Activated naive CD4-positive, alpha-beta T cell treated with anti-CD3 and anti-CD28 coated beads for 36 hours (primary cell): ENCODE measurements around the gene SLC6A8. TPM values are rescaled to one million over a fixed set of nuclear protein-coding genes. Genes with fewer than 3 reads are reported as not detected.

Experiments
- CTCF ChIA-PET: fragments of 350-600 bp; sonication (Branson Sonifier 250); formaldehyde crosslinking; loops from one replicate; lab custom pipeline; 2021; ENCODE audit warnings: antibody characterized with exemption; lab: Charles Lee
- DNase-seq: peaks from one replicate; pipeline ENCODE4 v3.0.0-alpha.2; 2020
- H3K27ac Mint-ChIP-seq: one replicate; pipeline ENCODE4 v1.8.0; 2021; ENCODE audit warnings: mild to moderate bottlenecking, mixed read lengths
- H3K27me3 Mint-ChIP-seq: one replicate; pipeline ENCODE4 v1.8.0; 2021; ENCODE audit warnings: low read depth, mixed read lengths
- H3K36me3 Mint-ChIP-seq: one replicate; pipeline ENCODE4 v1.8.0; 2021; ENCODE audit warnings: low read depth, mixed read lengths
- H3K4me1 Mint-ChIP-seq: one replicate; pipeline ENCODE4 v1.8.0; 2021; ENCODE audit warnings: low read depth, mixed read lengths
- H3K4me3 Mint-ChIP-seq: one replicate; pipeline ENCODE4 v1.8.0; 2021; ENCODE audit warnings: mild to moderate bottlenecking, moderate library complexity, mixed read lengths
- H3K9me3 Mint-ChIP-seq: one replicate; pipeline ENCODE4 v1.8.0; 2021; ENCODE audit warnings: mixed read lengths
- intact Hi-C: fragments of 100-400 bp; cut with micrococcal nuclease; formaldehyde crosslinking; loops from one replicate; pipeline ENCODE4 v1.15.1; 2023
- total RNA-seq, 2 experiments: library from RNA; stranded (reverse); gene quantifications; one replicate each; pipeline ENCODE4 v1.2.3, GENCODE V29; 2021

SLC6A8 gene
- total RNA-seq, 2 experiments from 2014 or later, result 0.32 to 0.41 TPM

- H3K36me3 Mint-ChIP-seq, result peaks cover 6% of the 10 kb centered on the region
- intact Hi-C loops, result no loop called here
- CTCF ChIA-PET, result interaction anchor here (0.9 kb wide), 1 partner anchor 30 kb away, joined by 4 read pairs; no protein-coding TSS in a partner anchor
Measured at GRCh38 chrX:153709726-153710674, 22.3 kb downstream of the SLC6A8 start.

GRCh38 chrX:153714256-153714655 is 26.5 kb downstream of the SLC6A8 start:
- Mint-ChIP-seq H3K4me1 (peaks cover 4% of the 10 kb centered on the region), H3K36me3 (peaks cover 11% of the 10 kb centered on the region), H3K27ac (no peak overlapping the region), H3K27me3 (no peaks in the 10 kb centered on the region), H3K9me3 (no peaks in the 10 kb centered on the region), H3K4me3 (no peak overlapping the region)
- no peak for DNase-seq
- intact Hi-C loops, result no loop called here
- CTCF ChIA-PET, result no interaction called here

More at GRCh38 chrX:153709726-153710674, 22.3 kb downstream of the SLC6A8 start:
- peaks cover 4% of the 10 kb centered on the region for H3K4me1 Mint-ChIP-seq
- no peak overlapping the region for H3K27ac Mint-ChIP-seq
- no peak for DNase-seq
- H3K9me3 Mint-ChIP-seq, result no peaks in the 10 kb centered on the region
- H3K27me3 Mint-ChIP-seq, result no peaks in the 10 kb centered on the region
- no peak overlapping the region for H3K4me3 Mint-ChIP-seq

- no peak for DNase-seq
- H3K36me3 Mint-ChIP-seq, result peaks cover 15% of the 10 kb centered on the region
- H3K27me3 Mint-ChIP-seq, result no peaks in the 10 kb centered on the region
- H3K4me3 Mint-ChIP-seq, result no peak overlapping the region
- intact Hi-C loops, result no loop called here
- CTCF ChIA-PET, result interaction anchor here (0.7 kb wide), 1 partner anchor 139 kb away, joined by 7 read pairs; no protein-coding TSS in a partner anchor
- no peaks in the 10 kb centered on the region for H3K9me3 Mint-ChIP-seq
- H3K4me1 Mint-ChIP-seq, result peaks cover 12% of the 10 kb centered on the region
- no peak overlapping the region for H3K27ac Mint-ChIP-seq
Measured at GRCh38 chrX:153717445-153717844, 29.7 kb downstream of the SLC6A8 start.

- Mint-ChIP-seq H3K4me3 (no peak overlapping the region), H3K36me3 (peaks cover 13% of the 10 kb centered on the region), H3K27ac (no peak overlapping the region), H3K4me1 (peaks cover 15% of the 10 kb centered on the region), H3K27me3 (no peaks in the 10 kb centered on the region), H3K9me3 (no peaks in the 10 kb centered on the region)
- CTCF ChIA-PET, result no interaction called here
- no peak for DNase-seq
- intact Hi-C loops, result no loop called here
Measured at GRCh38 chrX:153719238-153719637, 31.5 kb downstream of the SLC6A8 start.

- Mint-ChIP-seq H3K27me3 (no peaks in the 10 kb centered on the region), H3K4me1 (peaks cover 15% of the 10 kb centered on the region), H3K4me3 (no peak overlapping the region), H3K36me3 (peaks cover 13% of the 10 kb centered on the region), H3K9me3 (no peaks in the 10 kb centered on the region), H3K27ac (no peak overlapping the region)
- intact Hi-C loops, result no loop called here
- DNase-seq, result no peak
- CTCF ChIA-PET, result interaction anchor here (0.5 kb wide), 1 partner anchor 107 kb away, joined by 3 read pairs; no protein-coding TSS in a partner anchor
Measured at GRCh38 chrX:153719701-153720100, 32.0 kb downstream of the SLC6A8 start.

- DNase-seq, result no peak
- Mint-ChIP-seq H3K36me3 (peaks cover 12% of the 10 kb centered on the region), H3K27ac (peak overlapping the region; percentile 81), H3K4me1 (peaks cover 28% of the 10 kb centered on the region), H3K4me3 (peak overlapping the region; percentile 85), H3K9me3 (no peaks in the 10 kb centered on the region), H3K27me3 (no peaks in the 10 kb centered on the region)
- intact Hi-C loops, result no loop called here
- CTCF ChIA-PET, result interaction anchor here (1.0 kb wide), 1 partner anchor 11 kb away, joined by 3 read pairs; no protein-coding TSS in a partner anchor
Measured at GRCh38 chrX:153722704-153723350, 35.1 kb downstream of the SLC6A8 start.

GRCh38 chrX:153723351-153724251 is 35.9 kb downstream of the SLC6A8 start:
- intact Hi-C loops, result loop anchor here (1.0 to 2.0 kb wide), 5 partner anchors 15 to 247 kb away; partner anchors contain the start of genes CCNQ, HCFC1, IDH3G and SSR4
- Mint-ChIP-seq H3K27ac (peak overlapping the region; percentile 81), H3K9me3 (no peaks in the 10 kb centered on the region), H3K4me1 (peaks cover 28% of the 10 kb centered on the region), H3K36me3 (peaks cover 13% of the 10 kb centered on the region), H3K27me3 (no peaks in the 10 kb centered on the region), H3K4me3 (peak overlapping the region; percentile 85)
- peak; percentile 49 for DNase-seq
- CTCF ChIA-PET, result interaction anchor here (1.0 kb wide), 1 partner anchor 10 kb away, joined by 3 read pairs; no protein-coding TSS in a partner anchor

- H3K4me1 Mint-ChIP-seq, result peaks cover 25% of the 10 kb centered on the region
- peak within 1 kb of the TSS; percentile 81 for H3K27ac Mint-ChIP-seq
- no peaks in the 10 kb centered on the region for H3K27me3 Mint-ChIP-seq
- intact Hi-C loops, result loop anchor here (1.0 to 5.0 kb wide), 6 partner anchors 14 to 373 kb away; partner anchors contain the start of genes CCNQ, HCFC1, IDH3G and MECP2
- DNase-seq, result peak; percentile 88
- no peaks in the 10 kb centered on the region for H3K9me3 Mint-ChIP-seq
- H3K36me3 Mint-ChIP-seq, result peaks cover 7% of the 10 kb centered on the region
- H3K4me3 Mint-ChIP-seq, result peak within 1 kb of the TSS; percentile 85
- CTCF ChIA-PET, result no interaction called here
Measured at GRCh38 chrX:153724252-153725038, 36.7 kb downstream of the SLC6A8 start, which contains the start of the genes ABCD1 and BCAP31. TSS of gene ABCD1 (plus strand) at chrX:153724856. CDS start at chrX:153725267, 411 bp downstream. TSS of gene BCAP31 (minus strand) at chrX:153724387. CDS start at chrX:153723244, 1,143 bp downstream.

GRCh38 chrX:153725039-153725831 is 37.5 kb downstream of the SLC6A8 start:
- no peak for DNase-seq
- intact Hi-C loops, result loop anchor here (2.0 to 5.0 kb wide), 3 partner anchors 14 to 372 kb away; partner anchors contain the start of genes HCFC1 and MECP2

GRCh38 chrX:153725832-153726285 is 38.1 kb downstream of the SLC6A8 start:
- Mint-ChIP-seq H3K4me3 (peak overlapping the region; percentile 32), H3K4me1 (peaks cover 25% of the 10 kb centered on the region), H3K9me3 (no peaks in the 10 kb centered on the region), H3K27ac (no peak overlapping the region), H3K36me3 (peaks cover 7% of the 10 kb centered on the region), H3K27me3 (no peaks in the 10 kb centered on the region)
- intact Hi-C loops, result loop anchor here (2.0 to 5.0 kb wide), 3 partner anchors 13 to 371 kb away; partner anchors contain the start of genes HCFC1 and MECP2
- DNase-seq, result no peak
- CTCF ChIA-PET, result interaction anchor here (0.6 kb wide), 1 partner anchor 90 kb away, joined by 3 read pairs; no protein-coding TSS in a partner anchor

More at GRCh38 chrX:153725039-153725831, 37.5 kb downstream of the SLC6A8 start:
- H3K36me3 Mint-ChIP-seq, result peaks cover 7% of the 10 kb centered on the region
- peak overlapping the region; percentile 73 for H3K4me3 Mint-ChIP-seq
- CTCF ChIA-PET, result no interaction called here
- H3K27ac Mint-ChIP-seq, result no peak overlapping the region
- H3K4me1 Mint-ChIP-seq, result peaks cover 21% of the 10 kb centered on the region
- H3K27me3 Mint-ChIP-seq, result no peaks in the 10 kb centered on the region
- H3K9me3 Mint-ChIP-seq, result no peaks in the 10 kb centered on the region
